GM18873 (cell line): ENCODE measurements around the gene MUC2.
"Not testable (repeated sequence)": the region's sequence is repeated elsewhere in the genome, so short reads cannot be mapped to it uniquely, and the experiment has no call there.

Experiments used
- ATAC-seq: cut with Tn5 transposase; IDR thresholded peaks from one replicate; pipeline ENCODE4 v1.9.1; 2021; ENCODE audit warnings: mild to moderate bottlenecking, moderate library complexity, moderate number of reproducible peaks; ENCODE audit not compliant: unreplicated experiment, low FRiP score

The MUC2 gene

DNA sequence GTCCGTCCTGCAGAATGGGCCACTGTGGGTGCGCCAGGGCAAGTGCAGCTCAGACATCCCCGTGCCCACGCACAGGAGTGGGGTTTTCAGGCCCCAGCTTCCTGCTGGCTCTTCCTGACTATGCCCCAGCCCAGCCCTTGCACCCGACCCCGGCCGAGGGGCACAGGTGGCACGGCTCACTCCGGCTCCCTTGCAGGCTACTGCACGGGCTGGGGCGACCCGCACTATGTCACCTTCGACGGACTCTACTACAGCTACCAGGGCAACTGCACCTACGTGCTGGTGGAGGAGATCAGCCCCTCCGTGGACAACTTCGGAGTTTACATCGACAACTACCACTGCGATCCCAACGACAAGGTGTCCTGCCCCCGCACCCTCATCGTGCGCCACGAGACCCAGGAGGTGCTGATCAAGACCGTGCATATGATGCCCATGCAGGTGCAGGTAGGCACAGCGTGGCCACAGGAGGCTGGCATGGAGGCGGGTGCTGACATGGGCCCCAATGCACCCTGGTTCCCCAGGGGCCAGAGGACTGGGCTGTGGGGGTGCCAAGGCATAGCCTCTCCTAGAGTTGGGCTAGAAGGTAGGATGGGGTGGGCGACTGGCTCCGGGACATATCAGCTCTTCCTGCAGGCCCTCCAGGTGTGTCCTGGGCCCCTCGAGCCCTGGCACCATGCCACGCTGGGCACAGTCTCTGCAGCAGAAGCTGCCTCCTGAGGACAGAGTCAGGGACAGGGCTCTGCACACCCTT is 27.7 kb downstream of the MUC2 start:
- no peak for ATAC-seq

DNA sequence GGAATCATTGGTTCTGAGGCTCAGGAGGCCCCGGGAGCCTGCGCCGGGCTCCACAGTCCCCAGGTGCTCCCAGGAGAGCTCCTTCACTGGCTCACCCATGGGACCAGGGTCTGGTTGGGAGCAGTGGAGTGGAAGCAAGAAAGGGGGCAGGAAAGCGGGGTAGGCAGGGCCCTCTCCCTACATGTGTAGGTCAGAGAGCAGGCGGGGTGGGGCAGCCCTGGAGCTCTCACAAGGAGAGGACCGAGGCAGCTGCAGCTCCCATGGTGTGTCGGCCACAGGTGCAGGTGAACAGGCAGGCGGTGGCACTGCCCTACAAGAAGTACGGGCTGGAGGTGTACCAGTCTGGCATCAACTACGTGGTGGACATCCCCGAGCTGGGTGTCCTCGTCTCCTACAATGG is 28.3 kb downstream of the MUC2 start:
- no peak for ATAC-seq

DNA sequence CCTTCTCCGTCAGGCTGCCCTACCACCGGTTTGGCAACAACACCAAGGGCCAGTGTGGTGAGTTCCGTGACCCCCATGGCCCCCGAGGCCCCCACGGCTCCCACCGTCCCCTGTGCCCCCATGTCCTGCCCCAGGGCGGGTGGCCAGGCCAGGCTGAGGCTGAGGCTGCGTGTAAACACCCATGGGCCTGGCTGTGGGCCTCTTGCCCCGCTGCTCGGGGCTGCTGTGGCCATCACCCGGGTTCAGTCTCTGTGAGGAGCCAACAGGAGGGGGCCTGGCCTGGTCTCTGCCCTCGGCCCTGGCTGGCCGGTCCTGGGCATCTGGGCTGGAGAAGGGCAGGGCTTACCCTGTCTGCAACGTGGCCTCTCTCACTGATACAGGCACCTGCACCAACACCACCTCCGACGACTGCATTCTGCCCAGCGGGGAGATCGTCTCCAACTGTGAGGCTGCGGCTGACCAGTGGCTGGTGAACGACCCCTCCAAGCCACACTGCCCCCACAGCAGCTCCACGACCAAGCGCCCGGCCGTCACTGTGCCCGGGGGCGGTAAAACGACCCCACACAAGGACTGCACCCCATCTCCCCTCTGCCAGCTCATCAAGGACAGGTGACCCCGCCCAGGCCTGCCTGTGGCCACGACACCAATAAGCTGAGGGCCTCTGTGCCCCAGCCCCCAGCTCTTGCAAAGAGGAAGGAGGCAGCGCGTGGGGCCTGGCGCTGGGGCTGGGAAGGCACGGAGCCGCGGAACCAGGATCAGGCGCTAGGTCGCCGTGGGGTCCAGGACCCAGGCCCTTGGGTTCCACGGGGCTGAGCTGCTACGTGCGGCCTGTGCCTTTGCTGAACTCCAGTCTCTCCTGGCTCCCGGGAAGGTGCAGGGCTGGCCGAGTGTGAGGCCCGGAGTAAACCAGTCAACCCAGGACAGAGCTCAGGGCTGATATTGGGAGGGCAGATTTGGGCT is 29.0 kb downstream of the MUC2 start:
- no peak for ATAC-seq

DNA sequence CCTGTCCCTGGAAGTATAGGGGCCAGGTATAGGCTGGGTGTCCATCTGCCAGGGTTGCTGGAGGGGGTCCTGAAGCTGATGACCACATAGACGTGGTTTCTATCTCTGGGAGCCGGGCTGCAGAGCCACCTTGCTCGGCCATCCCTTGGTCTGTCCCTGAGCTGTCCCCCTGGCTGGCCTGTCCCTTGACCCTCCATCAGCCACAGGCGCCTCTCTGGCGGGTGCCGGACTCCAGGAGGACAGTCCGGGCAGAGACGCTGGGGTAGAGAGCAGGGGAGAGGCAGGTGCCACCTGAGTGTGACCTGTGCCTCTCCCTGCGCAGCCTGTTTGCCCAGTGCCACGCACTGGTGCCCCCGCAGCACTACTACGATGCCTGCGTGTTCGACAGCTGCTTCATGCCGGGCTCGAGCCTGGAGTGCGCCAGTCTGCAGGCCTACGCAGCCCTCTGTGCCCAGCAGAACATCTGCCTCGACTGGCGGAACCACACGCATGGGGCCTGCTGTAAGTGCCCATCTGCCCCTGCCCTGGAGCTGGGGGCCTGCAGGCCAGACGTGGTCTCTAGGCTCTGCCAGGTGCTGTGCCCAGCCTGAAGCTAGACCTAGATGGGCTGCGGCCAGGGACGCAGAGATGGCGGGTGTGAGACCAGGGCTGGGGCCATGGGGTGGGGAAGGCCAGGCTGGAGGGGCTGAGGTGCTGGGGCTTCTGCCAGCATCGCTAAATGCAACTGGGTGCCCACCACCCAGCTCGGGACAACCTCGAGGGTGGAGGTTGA is 29.9 kb downstream of the MUC2 start:
- ATAC-seq: no peak

DNA sequence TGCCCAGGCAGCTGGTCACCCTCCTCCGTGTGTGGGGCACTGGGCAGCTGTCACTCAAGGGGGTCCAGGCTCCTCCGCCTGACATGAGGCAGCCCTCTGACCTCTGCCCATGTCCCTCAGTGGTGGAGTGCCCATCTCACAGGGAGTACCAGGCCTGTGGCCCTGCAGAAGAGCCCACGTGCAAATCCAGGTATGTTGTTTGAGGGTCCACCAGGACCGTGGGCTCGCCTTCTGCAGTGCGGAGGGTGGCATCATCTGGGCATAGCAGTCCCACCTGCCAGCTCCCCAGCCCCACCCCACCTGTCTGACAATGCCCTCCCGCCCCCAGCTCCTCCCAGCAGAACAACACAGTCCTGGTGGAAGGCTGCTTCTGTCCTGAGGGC is 30.5 kb downstream of the MUC2 start:
- ATAC-seq: no peak

DNA sequence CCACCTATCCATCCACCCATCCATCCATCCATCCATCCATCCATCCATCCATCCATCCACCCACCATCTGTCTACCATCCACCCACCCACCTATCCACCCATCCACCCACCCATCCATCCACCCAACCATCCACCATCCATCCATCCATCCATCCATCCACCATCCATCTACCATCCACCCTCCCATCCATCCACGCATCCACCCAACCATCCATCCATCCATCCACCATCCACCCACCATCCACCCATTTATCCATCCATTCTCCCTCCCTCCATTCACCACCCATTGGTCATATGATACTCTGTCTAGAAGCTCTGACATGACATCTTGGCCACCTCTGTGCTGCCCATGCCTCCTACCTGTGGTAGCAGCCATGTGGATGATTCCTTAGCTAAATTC is 31.7 kb downstream of the MUC2 start:
- ATAC-seq: no peak

DNA sequence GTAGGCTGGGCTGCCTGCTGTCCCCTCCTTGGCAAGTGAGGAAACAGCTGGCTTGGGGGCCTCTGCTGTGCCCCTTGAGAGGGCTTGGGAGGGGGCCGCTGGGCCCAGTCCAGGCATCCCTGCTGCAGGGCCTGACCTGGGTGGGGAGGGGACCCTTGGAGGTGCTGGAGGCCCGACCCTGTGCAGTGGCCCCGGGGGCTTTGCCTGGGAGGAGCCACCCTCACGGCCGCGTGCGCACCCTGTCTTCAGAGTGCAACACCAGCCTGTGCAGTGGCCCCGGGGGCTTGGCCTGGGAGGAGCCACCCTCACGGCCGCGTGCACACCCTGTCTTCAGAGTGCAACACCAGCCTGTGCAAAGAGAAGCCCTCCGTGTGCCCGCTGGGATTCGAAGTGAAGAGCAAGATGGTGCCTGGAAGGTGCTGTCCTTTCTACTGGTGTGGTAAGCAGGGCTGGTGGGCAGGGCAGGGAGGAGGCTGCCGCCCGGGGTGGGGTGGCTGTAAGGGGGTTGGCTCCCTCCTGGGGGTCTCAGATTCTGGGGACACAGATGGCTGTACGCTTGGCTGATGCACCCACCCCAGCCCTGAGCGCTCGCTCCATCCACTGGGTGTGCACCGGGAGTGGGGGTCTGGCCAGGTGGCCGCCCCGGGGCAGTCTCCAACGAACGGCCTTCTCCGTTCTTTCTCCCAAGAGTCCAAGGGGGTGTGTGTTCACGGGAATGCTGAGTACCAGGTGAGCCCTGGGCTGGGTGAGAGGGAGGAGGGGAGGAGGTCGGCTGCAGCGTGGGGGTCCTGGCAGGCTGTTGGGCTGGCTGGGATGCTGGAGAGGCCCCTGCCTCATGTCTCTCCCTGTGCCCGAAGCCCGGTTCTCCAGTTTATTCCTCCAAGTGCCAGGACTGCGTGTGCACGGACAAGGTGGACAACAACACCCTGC is 32.9 kb downstream of the MUC2 start:
- no peak for ATAC-seq

DNA sequence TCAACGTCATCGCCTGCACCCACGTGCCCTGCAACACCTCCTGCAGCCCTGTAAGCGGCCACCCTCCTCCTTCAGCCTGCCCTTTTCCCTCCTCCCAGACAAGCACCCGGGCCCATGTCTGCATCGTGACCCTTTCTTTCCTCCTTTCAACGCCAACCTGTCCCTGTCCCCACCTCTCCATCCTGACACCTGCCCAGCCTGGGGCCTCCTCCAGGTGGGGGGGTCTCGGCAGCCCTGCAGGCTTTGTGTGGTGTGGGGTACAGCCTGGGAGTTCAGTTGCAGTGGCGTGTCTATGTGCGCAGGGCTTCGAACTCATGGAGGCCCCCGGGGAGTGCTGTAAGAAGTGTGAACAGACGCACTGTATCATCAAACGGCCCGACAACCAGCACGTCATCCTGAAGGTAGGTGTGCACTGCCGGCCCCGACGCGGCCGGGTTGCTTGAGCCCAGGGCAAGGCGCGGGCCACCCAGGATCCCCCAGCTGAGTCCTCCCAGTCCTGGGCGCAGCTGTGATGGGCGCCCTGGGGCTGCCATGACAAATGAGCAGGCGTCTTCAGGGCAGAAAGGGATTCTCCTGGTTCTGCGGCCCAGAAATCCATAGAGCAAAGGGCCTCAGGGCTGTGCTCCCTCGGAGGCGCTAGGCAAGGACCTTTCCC is 33.7 kb downstream of the MUC2 start:
- ATAC-seq: no peak

DNA sequence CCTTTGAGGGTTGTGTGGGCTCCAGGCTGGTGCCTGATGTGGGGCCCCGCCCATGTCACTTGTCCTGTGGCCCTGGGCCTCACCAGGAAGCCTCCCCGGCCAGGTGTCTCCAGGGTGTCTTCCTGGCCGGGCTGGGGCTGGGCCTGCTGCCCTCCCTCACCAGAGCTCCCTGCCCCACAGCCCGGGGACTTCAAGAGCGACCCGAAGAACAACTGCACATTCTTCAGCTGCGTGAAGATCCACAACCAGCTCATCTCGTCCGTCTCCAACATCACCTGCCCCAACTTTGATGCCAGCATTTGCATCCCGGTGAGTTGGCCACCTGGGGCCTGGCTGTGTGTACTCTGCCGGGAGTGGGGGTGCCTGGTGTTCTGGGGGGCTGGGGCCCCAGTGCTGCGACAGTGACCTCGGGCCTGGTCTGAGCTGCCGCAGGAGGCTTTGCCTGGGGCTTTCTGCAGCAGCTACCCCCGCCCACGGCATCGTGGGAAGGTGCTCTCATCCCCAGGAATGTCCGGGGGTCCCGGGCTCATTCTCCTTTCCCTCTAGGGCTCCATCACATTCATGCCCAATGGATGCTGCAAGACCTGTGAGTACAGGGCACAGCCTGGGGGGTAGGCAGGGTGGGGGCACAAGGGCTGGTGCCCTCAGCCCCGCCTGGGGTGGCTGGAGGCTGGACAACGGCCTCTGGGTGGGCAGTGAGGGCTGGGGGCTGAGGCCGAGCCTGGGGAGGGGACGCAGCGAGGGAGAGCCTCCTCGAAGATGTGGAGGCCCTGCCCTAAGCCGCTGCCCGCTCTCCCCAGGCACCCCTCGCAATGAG is 34.6 kb downstream of the MUC2 start:
- ATAC-seq: no peak

DNA sequence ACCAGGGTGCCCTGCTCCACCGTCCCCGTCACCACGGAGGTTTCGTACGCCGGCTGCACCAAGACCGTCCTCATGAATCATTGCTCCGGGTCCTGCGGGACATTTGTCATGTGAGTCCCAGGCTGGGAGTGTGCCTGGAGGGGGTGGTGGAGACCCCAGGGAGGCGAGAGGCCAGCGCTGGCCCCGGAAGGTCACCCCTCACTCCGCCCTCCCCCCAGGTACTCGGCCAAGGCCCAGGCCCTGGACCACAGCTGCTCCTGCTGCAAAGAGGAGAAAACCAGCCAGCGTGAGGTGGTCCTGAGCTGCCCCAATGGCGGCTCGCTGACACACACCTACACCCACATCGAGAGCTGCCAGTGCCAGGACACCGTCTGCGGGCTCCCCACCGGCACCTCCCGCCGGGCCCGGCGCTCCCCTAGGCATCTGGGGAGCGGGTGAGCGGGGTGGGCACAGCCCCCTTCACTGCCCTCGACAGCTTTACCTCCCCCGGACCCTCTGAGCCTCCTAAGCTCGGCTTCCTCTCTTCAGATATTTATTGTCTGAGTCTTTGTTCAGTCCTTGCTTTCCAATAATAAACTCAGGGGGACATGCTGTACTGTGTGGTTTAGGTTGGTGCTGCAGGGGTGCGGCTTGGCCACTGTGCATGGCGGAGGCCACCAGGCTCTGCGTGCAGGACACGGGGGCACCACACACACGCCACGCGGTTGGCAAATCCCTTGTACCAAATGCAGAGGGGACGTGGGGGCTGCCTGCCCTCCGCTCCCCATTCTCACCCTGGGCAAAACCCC is 35.4 kb downstream of the MUC2 start:
- ATAC-seq: no peak

DNA sequence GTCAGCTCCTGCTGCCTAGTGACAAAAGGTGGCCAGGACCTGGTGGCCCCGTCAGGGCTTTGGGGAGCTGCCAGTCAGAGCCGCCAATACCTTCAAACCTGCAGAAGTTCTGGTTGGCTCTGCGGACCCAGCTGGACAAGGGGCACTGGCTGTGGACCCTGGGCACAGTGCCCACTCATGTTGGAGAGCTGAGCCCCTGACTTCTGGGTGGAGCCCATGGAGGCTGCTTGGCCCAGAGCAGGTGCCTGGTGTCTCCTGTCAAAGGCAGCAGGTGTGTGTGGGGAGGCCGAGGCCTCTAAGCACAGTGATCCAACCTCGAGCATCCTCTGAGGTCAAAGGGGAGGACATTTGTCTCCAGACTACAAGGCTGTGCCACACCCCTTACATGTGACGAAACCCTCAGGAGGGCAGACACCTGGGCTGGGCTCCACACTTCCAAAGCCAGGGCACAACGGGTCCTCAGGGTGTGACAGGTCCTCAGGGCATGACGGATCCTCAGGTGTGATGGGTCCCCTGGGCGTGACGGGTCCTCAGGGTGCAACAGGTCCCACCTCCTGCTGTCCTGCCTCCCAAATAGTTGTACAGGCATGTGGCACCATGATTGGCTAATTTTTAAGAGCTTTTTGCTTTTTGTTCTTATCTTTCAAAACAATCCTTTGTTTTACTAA is 37.0 kb downstream of the MUC2 start:
- ATAC-seq: no peak

DNA sequence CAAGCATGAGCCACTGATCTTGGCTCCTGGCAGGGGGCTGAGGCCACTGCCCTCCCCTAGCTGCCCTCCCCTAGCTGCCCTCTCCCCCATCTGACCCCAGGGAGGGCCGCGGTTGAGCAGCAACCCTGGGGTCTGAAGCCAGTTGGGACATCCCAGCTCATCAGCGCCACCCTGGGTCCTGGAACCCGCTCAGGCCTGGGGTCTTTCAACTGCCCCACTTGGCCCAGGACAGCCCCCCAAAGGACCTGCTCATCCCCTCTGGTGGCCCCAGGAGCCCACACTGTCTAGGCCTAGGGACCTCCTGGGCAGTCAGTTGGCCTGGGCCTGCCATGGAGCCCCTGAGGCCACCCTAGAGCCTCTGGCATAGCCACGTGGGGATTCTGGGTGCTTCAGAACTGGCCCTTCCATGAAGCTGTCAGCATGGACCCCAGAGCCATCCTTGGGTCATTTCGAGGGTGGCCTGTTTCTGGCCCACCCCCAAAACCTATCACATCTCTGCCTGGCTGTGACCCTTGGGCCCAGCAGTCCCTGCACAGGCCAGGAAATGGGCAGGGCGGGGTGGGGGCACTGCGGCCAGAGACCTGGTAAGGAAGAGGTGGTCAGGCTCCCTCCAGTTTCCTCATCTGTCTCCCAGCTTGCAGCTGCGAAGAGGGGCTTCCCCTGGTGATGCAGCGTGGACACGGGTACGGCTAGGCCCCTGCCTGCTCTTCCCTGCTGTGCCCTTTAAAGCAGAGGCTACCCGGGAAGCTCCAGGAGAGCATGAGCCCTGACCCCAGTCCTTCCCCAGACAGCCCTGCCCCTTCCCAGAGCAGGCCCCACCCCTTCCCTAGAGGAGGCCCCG is 37.9 kb downstream of the MUC2 start:
- no peak for ATAC-seq

DNA sequence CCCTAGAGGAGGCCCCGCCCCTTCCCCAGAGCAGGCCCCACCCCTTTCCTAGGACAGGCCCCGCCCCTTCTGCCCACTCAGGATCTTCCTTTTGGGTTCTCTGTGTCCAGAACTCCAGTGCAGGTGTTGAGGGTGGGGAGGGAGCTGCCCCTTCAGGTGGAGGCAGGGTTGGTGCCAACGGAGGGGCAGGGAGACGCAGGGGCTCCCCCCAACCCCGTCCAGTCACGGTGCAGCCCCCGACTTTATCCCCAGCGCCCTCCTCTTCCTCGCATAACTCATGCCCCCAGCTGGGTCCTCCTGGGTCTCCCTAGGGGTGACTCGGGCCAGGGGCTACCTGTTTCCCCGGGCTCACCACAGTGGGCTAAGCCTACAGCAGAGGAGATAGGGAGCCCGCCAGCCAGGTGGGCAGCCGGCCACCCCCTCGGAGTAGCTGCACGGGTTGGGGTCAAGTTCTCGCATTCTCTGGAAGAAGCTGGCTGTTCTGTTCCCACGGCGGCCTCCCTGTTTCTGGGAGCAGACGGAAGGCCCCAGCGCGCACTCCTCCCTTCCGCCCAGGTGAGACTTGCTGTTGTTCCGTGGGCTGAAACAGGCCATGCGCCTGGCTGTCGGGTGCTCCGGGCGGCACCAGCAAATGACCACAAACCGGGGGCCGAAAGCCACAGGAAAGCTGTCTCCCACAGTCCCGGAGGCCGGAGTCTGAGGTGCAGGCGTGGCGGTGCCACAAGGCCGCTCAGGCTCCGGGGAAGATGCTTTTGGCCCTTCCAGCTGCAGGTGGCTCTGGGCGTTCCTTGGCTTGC is 38.9 kb downstream of the MUC2 start:
- ATAC-seq: no peak

DNA sequence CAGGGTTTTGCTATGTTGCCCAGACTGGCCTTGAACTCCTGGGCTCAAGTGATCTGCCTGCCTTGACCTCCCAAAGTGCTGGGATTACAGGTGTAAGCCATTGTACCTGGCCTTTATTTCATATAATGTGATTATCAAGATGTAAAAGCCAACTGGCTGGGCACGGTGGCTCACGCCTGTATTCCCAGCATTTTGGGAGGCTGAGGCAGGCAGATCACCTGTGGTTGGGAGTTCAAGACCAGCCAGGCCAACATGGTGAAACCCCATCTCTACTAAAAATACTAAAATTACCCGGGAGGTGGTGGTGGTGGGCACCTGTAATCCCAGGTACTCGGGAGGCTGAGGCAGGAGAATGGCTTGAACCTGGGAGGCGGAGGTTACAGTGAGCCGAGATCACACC is 40.6 kb downstream of the MUC2 start:
- not testable (repeated sequence) for ATAC-seq

DNA sequence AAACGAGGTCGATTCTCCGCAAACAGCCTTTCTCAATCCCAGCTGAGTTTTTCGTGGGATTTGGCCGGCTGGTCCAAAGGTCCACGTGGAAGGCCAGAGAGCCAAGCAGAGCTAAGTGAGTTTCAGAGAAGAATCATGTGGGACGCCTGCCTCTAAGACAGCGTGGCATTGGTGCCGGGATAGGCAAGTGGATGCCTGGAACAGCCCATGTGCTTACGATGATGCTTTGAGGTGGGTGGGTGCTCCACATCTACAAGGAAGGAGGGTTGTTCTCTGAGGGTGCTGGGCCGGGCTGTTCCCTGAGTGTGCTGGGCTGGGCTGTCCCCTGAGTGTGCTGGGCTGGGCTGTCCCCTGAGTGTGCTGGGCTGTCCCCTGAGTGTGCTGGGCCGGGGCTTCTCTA is 41.4 kb downstream of the MUC2 start:
- no peak for ATAC-seq
